LNCaP clone FGC (cell line): Measurements from ENCODE around the gene ETV3L.

ENCODE experiments used
- DNase-seq: peaks from one replicate; pipeline ENCODE4 v3.0.0-alpha.2; 2011; ENCODE audit warnings: low read depth
- H3K4me3 ChIP-seq: 2 replicates; pipeline ENCODE4 v1.5.1; 2011; ENCODE audit warnings: mild to moderate bottlenecking, low read depth, low read length, control low read depth
- TF ChIP-seq, protein P1 (sequence below): IDR thresholded peaks from 2 replicates; pipeline ENCODE4 v1.5.1; 2012; ENCODE audit warnings: mild to moderate bottlenecking; ENCODE audit not compliant: control insufficient read depth, insufficient read depth; ENCODE audit errors: extremely low read depth

ETV3L gene

DNA sequence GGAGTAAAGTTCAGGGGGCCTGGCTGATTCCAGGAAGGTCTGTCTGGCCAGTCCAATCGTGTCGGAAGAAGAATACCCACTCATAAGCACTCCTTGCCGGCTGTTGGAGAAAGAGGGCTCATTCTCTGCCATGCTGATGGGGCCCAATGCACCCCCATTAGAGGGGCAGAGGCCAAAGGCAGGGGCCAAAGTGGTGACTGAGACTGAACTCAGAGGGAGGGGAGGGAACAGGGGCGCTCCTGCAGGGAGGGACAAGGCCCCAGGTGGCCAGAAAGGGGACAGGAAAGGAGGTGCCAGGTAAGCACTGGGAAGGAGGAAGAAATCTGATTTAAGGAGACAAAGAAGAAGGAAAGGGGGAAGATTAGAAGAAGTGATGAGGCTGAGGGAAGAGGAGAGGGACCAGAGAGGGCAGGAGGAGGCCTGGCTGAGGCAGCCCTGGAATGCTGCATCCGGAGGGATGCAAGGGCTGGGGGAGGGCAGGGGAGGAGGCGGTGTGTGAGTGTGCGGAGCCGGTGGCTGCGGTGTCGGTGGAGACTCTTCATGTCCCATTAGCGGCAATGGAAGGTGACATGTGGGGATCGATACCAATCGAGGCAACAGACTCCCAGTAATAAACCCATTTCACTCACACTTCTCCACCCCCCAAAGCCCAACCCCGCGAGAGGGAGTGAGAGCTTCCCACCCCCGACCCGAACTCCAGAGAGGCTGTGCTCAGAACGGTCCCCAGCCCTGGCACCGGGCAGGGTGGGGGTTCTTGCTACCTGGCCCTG, 12.0 kb upstream of the ETV3L start:
- TF ChIP-seq, protein P1, sequence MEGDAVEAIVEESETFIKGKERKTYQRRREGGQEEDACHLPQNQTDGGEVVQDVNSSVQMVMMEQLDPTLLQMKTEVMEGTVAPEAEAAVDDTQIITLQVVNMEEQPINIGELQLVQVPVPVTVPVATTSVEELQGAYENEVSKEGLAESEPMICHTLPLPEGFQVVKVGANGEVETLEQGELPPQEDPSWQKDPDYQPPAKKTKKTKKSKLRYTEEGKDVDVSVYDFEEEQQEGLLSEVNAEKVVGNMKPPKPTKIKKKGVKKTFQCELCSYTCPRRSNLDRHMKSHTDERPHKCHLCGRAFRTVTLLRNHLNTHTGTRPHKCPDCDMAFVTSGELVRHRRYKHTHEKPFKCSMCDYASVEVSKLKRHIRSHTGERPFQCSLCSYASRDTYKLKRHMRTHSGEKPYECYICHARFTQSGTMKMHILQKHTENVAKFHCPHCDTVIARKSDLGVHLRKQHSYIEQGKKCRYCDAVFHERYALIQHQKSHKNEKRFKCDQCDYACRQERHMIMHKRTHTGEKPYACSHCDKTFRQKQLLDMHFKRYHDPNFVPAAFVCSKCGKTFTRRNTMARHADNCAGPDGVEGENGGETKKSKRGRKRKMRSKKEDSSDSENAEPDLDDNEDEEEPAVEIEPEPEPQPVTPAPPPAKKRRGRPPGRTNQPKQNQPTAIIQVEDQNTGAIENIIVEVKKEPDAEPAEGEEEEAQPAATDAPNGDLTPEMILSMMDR: no peak
- H3K4me3 ChIP-seq: no peak overlapping the region
- DNase-seq: no peak

- TF ChIP-seq, protein P1: no peak
- H3K4me3 ChIP-seq: no peak overlapping the region
- no peak for DNase-seq
Observed at GRCh38 chr1:157110686-157111085, 11.1 kb upstream of the ETV3L start.

DNA sequence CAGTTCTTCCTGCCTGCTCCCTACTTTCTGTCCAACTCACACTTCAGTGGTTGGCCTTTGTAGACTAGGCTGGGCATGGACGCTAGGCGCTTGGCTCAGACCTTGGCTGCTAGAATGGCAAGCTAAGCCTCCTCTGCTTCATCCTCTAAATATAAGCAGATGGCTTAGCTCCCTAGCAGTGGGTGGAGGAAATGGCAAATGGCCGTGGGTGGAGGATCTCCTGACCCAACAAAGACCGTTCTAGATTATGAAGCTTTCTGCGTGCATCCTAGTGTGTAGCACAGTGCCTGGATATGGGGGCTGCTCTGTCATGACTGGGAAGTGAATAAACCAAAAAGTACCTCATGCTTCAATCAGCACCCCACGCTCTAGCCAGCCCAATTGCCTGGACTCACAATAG, 10.4 kb upstream of the ETV3L start:
- no peak overlapping the region for H3K4me3 ChIP-seq
- TF ChIP-seq, protein P1: no peak
- no peak for DNase-seq

GRCh38 chr1:157108448-157108847, 8.8 kb upstream of the ETV3L start:
- no peak for DNase-seq
- no peak overlapping the region for H3K4me3 ChIP-seq
- TF ChIP-seq, protein P1: no peak

DNA sequence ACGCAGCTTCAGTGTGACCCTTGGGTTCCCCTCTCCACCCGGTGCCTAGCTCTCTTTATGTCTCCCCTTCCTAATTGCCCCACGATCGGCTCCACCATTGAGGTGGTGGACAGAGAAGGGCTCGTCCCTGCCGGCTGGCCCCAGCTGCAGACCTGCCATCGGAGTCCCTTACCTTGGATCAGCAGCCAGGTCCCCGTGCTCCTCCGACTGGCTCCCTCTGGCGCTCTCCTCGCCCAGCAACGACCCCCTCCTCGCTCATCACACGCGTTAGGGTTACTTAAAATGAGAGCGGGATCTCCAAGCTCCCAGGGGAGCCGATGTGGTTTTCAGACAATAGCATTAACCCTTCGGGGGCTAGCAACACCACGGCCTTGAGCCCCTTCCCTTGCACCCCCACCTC, 8.1 kb upstream of the ETV3L start:
- DNase-seq: no peak
- TF ChIP-seq, protein P1: no peak
- H3K4me3 ChIP-seq: no peak overlapping the region

- no peak for DNase-seq
- TF ChIP-seq, protein P1: no peak
- H3K4me3 ChIP-seq: no peak overlapping the region
Observed at GRCh38 chr1:157106813-157107189, 7.2 kb upstream of the ETV3L start.
